Lower leg skin (tissue), 3 donors: ENCODE results near the gene CEACAM19.

ENCODE experiments used
- CTCF ChIP-seq, 3 donors: fragments of 450-650 bp; IDR thresholded peaks; one replicate each; pipeline ENCODE4 v1.5.1; 2016; ENCODE audit warnings: antibody characterized with exemption in 3 of 3, mild to moderate bottlenecking in 3 of 3, moderate library complexity in 2 of 3
- POLR2A ChIP-seq, 2 donors: fragments of 450-650 bp; IDR thresholded peaks; one replicate each; pipeline ENCODE4 v1.6.1; 2016 to 2017; ENCODE audit warnings: antibody characterized with exemption in 2 of 2, mild to moderate bottlenecking in 1 of 2, moderate library complexity in 1 of 2

- TF ChIP-seq CTCF (IDR thresholded peaks at IDR 0.05) (no peak), POLR2A (IDR thresholded peaks at IDR 0.05) (no peak)
Observed at GRCh38 chr19:44712864-44713515, 41.7 kb downstream of the CEACAM19 start.
